Thoracic aorta (tissue), 2 donors: ENCODE results near the gene ADGRB3. TPM values are rescaled to one million over a fixed set of nuclear protein-coding genes. Genes with fewer than 3 reads are reported as not detected.

ENCODE experiments used
- ATAC-seq: fragments of 150-250 bp; one replicate; pipeline ENCODE4 v1.8.0; 2017; ENCODE audit warnings: low read depth; ENCODE audit not compliant: insufficient number of reproducible peaks, low FRiP score
- DNase-seq: peaks from one replicate; pipeline ENCODE4 v3.0.0-alpha.2; 2020; ENCODE audit warnings: low spot score
- H3K27ac ChIP-seq, 2 donors: fragments of 200-600 bp; sonication (generic); 1 replicate in 1 of 2; 2 replicates in 1 of 2; pipeline ENCODE4 v1.5.1; 2016; ENCODE audit warnings: mild to moderate bottlenecking in 2 of 2, moderate library complexity in 2 of 2
- H3K27me3 ChIP-seq: fragments of 200-600 bp; sonication (generic); replicated peaks from 2 replicates; pipeline ENCODE4 v1.6.0; 2016; ENCODE audit warnings: mild to moderate bottlenecking; ENCODE audit not compliant: insufficient read depth
- H3K36me3 ChIP-seq: fragments of 200-600 bp; sonication (generic); one replicate; pipeline ENCODE4 v1.5.1; 2016
- H3K4me1 ChIP-seq, 2 donors: fragments of 200-600 bp; sonication (generic); 1 replicate in 1 of 2; 2 replicates in 1 of 2; pipeline versions ENCODE4 v1.5.1 to v1.6.0; 2016; ENCODE audit warnings: low read depth in 2 of 2, mild to moderate bottlenecking in 1 of 2; ENCODE audit not compliant: control insufficient read depth in 1 of 2
- H3K4me3 ChIP-seq: fragments of 200-600 bp; sonication (generic); 2 replicates; pipeline ENCODE4 v1.5.1; 2016; ENCODE audit warnings: mild to moderate bottlenecking
- H3K9me3 ChIP-seq: fragments of 200-600 bp; sonication (generic); 2 replicates; pipeline ENCODE4 v1.5.1; 2016
- CTCF ChIP-seq: fragments of 200-600 bp; sonication (generic); IDR thresholded peaks from one replicate; pipeline ENCODE4 v1.5.1; 2019; ENCODE audit warnings: antibody characterized with exemption
- total RNA-seq, 2 donors: library from RNA; depleted of rRNA; stranded (reverse); fragments of >200 nt; gene quantifications; one replicate each; pipeline versions ENCODE4 v1.1.0 to v1.2.3, GENCODE V29; 2016

The ADGRB3 gene
- total RNA-seq, 2 donors from 2014 or later = 2.4 to 10.1 TPM

- ATAC-seq (no peak), DNase-seq (no peak)
- Histone ChIP-seq H3K4me1 (no peaks in the 10 kb centered on the region), H3K27ac (no peak overlapping the region), H3K9me3 (no peaks in the 10 kb centered on the region), H3K4me3 (no peak overlapping the region), H3K36me3 (no peaks in the 10 kb centered on the region), H3K27me3 (no peaks in the 10 kb centered on the region)
- TF ChIP-seq CTCF = no peak
Observed at GRCh38 chr6:68695838-68696237, 60.8 kb downstream of the ADGRB3 start.

- H3K4me3 ChIP-seq = no peak overlapping the region
- H3K27ac ChIP-seq = no peak overlapping the region
- no peak for TF ChIP-seq CTCF
- no peaks in the 10 kb centered on the region for H3K36me3 ChIP-seq
- H3K4me1 ChIP-seq = no peaks in the 10 kb centered on the region
- no peaks in the 10 kb centered on the region for H3K27me3 ChIP-seq
- no peaks in the 10 kb centered on the region for H3K9me3 ChIP-seq
- ATAC-seq = no peak
- no peak for DNase-seq
Observed at GRCh38 chr6:68697394-68697793, 62.3 kb downstream of the ADGRB3 start.

GRCh38 chr6:68701159-68701558 is 66.1 kb downstream of the ADGRB3 start:
- no peak overlapping the region for H3K4me3 ChIP-seq
- H3K9me3 ChIP-seq = no peaks in the 10 kb centered on the region
- TF ChIP-seq CTCF = no peak
- no peaks in the 10 kb centered on the region for H3K27me3 ChIP-seq
- H3K27ac ChIP-seq = no peak overlapping the region
- ATAC-seq (no peak), DNase-seq (no peak)
- H3K36me3 ChIP-seq = no peaks in the 10 kb centered on the region
- no peaks in the 10 kb centered on the region for H3K4me1 ChIP-seq

GRCh38 chr6:68704485-68704884 is 69.4 kb downstream of the ADGRB3 start:
- Histone ChIP-seq H3K27ac (no peak overlapping the region), H3K4me3 (no peak overlapping the region), H3K4me1 (no peaks in the 10 kb centered on the region), H3K27me3 (no peaks in the 10 kb centered on the region), H3K9me3 (no peaks in the 10 kb centered on the region), H3K36me3 (no peaks in the 10 kb centered on the region)
- no peak for TF ChIP-seq CTCF
- ATAC-seq = no peak
- no peak for DNase-seq

GRCh38 chr6:68709091-68709490 is 74.0 kb downstream of the ADGRB3 start:
- Histone ChIP-seq H3K4me3 (no peak overlapping the region), H3K36me3 (no peaks in the 10 kb centered on the region), H3K27me3 (no peaks in the 10 kb centered on the region), H3K9me3 (no peaks in the 10 kb centered on the region), H3K4me1 (no peaks in the 10 kb centered on the region), H3K27ac (no peak overlapping the region)
- DNase-seq = no peak
- ATAC-seq = no peak
- TF ChIP-seq CTCF = no peak
